ENCODE measurements around the gene NUCB1. TPM values are rescaled to one million over a fixed set of nuclear protein-coding genes. Genes with fewer than 3 reads are reported as not detected.

Gene NUCB1
- total and polyA plus RNA-seq, 10 donors, result 67.6 to 321 (median 237) TPM

GRCh38 chr19:48861313-48861712 is 38.8 kb upstream of the NUCB1 start:
- WGBS, 5 donors, result 88 to 93% (median 90%) methylated on average over 18 of the region's 18 CpGs
- intact Hi-C loops (cut with DNase I; ENCODE audit: low total_unique reads), result no loop called here
- peaks cover 0 to 11% (median 5%) of the 10 kb centered on the region in 6 donors for H3K4me1 ChIP-seq
- H3K9me3 ChIP-seq, result no peaks in the 10 kb centered on the region
- H3K27ac ChIP-seq, result no peak overlapping the region
- no peaks in the 10 kb centered on the region for H3K36me3 ChIP-seq
- TF ChIP-seq POLR2AphosphoS5 (IDR thresholded peaks at IDR 0.05), result no peak
- no peak for TF ChIP-seq CTCF (IDR thresholded peaks at IDR 0.05 in 8 of 11, conservative IDR thresholded peaks at IDR 0.05 in 3 of 11)
- TF ChIP-seq POLR2A (IDR thresholded peaks at IDR 0.05), result no peak
- H3K27me3 ChIP-seq (replicated peaks in 1 of 7), result peaks cover 0 to 3% (median 0%) of the 10 kb centered on the region in 7 donors
- H3K4me3 ChIP-seq, result no peak overlapping the region
- no peak for DNase-seq

GRCh38 chr19:48862827-48863226 is 37.3 kb upstream of the NUCB1 start:
- intact Hi-C loops (cut with DNase I; ENCODE audit: low total_unique reads), result no loop called here
- no peak overlapping the region for H3K4me3 ChIP-seq
- WGBS, 5 donors, result 77 to 90% (median 81%) methylated on average over 7 of the region's 7 CpGs

GRCh38 chr19:48866692-48867091 is 33.4 kb upstream of the NUCB1 start:
- 64 to 78% (median 71%) methylated on average over 6 of the region's 6 CpGs for WGBS, 5 donors
- peak overlapping the region in 3 of 8 donors; percentile 66 to 75 (median 69) for H3K27ac ChIP-seq
- no peaks in the 10 kb centered on the region for H3K36me3 ChIP-seq
- peaks cover 0 to 32% (median 5%) of the 10 kb centered on the region in 6 donors for H3K4me1 ChIP-seq
- no peak overlapping the region for H3K4me3 ChIP-seq
- TF ChIP-seq POLR2A (IDR thresholded peaks at IDR 0.05) (no peak), POLR2AphosphoS5 (IDR thresholded peaks at IDR 0.05) (no peak), CTCF (IDR thresholded peaks at IDR 0.05 in 8 of 11, conservative IDR thresholded peaks at IDR 0.05 in 3 of 11) (no peak)
- peaks cover 0 to 15% (median 0%) of the 10 kb centered on the region in 7 donors for H3K27me3 ChIP-seq (replicated peaks in 1 of 7)
- intact Hi-C loops (cut with DNase I; ENCODE audit: low total_unique reads), result no loop called here
- no peaks in the 10 kb centered on the region for H3K9me3 ChIP-seq
- DNase-seq, result no peak

More at GRCh38 chr19:48862827-48863226, 37.3 kb upstream of the NUCB1 start:
- H3K9me3 ChIP-seq, result no peaks in the 10 kb centered on the region
- H3K27me3 ChIP-seq (replicated peaks in 1 of 7), result peaks cover 0 to 15% (median 0%) of the 10 kb centered on the region in 7 donors
- no peak for TF ChIP-seq POLR2A (IDR thresholded peaks at IDR 0.05)
- TF ChIP-seq POLR2AphosphoS5 (IDR thresholded peaks at IDR 0.05), result no peak
- no peak for TF ChIP-seq CTCF (IDR thresholded peaks at IDR 0.05 in 8 of 11, conservative IDR thresholded peaks at IDR 0.05 in 3 of 11)
- no peak for DNase-seq
- H3K36me3 ChIP-seq, result no peaks in the 10 kb centered on the region
- no peak overlapping the region for H3K27ac ChIP-seq
- peaks cover 0 to 27% (median 5%) of the 10 kb centered on the region in 6 donors for H3K4me1 ChIP-seq

- H3K27ac ChIP-seq, result peak overlapping the region in 7 of 8 donors; percentile 59 to 76 (median 66)
- no peaks in the 10 kb centered on the region for H3K9me3 ChIP-seq
- H3K36me3 ChIP-seq, result no peaks in the 10 kb centered on the region
- DNase-seq, result no peak
- 54 to 82% (median 72%) methylated on average over 14 of the region's 14 CpGs for WGBS, 5 donors
- peaks cover 0 to 15% (median 0%) of the 10 kb centered on the region in 7 donors for H3K27me3 ChIP-seq (replicated peaks in 1 of 7)
- H3K4me1 ChIP-seq, result peaks cover 0 to 36% (median 8%) of the 10 kb centered on the region in 6 donors
- TF ChIP-seq POLR2AphosphoS5 (IDR thresholded peaks at IDR 0.05), result no peak
- no peak for TF ChIP-seq POLR2A (IDR thresholded peaks at IDR 0.05)
- TF ChIP-seq CTCF (IDR thresholded peaks at IDR 0.05 in 8 of 11, conservative IDR thresholded peaks at IDR 0.05 in 3 of 11), result no peak
- intact Hi-C loops (cut with DNase I; ENCODE audit: low total_unique reads), result no loop called here
- peak overlapping the region in 4 of 8 donors; percentile 13 to 49 (median 22) for H3K4me3 ChIP-seq
Measured at GRCh38 chr19:48867123-48867745, 32.9 kb upstream of the NUCB1 start.

All from spleen (tissue), 11 donors.